Naive thymus-derived CD4-positive, alpha-beta T cell (primary cell): ENCODE results near the gene MRPS18A. TPM values are rescaled to one million over a fixed set of nuclear protein-coding genes. Genes with fewer than 3 reads are reported as not detected.
A peak's percentile ranks its signal among the peaks of the same experiment; 100 is the strongest.

Experiments used
- ATAC-seq: fragments of 150-1000 bp; cut with Tn5 transposase; 2 replicates; pipeline ENCODE4 v1.10.0; 2021; ENCODE audit warnings: mild to moderate bottlenecking, moderate library complexity
- CTCF ChIA-PET: fragments of 350-600 bp; sonication (Branson Sonifier 250); formaldehyde crosslinking; loops from one replicate; lab custom pipeline; 2021; ENCODE audit warnings: antibody characterized with exemption; lab: Charles Lee
- POLR2A ChIA-PET: fragments of 350-600 bp; sonication (Branson Sonifier 250); formaldehyde crosslinking; loops from one replicate; lab custom pipeline; 2021; ENCODE audit warnings: antibody characterized with exemption, inconsistent platforms; lab: Charles Lee
- DNase-seq, 9 donors: peaks; one replicate each; pipeline versions ENCODE4 v3.0.0 to v3.0.0-alpha.2; 2020 to 2022; ENCODE audit warnings: mixed read lengths in 1 of 9
- H3K27ac ChIP-seq: one replicate; pipeline ENCODE4 v1.7.0; 2013; ENCODE audit warnings: mild to moderate bottlenecking, low read depth, low read length, moderate library complexity
- H3K27me3 ChIP-seq, 2 donors: one replicate each; pipeline ENCODE4 v1.7.0; 2013; ENCODE audit warnings: low read length in 2 of 2, mild to moderate bottlenecking in 2 of 2, moderate library complexity in 2 of 2; ENCODE audit not compliant: control insufficient read depth in 2 of 2, insufficient read depth in 2 of 2
- H3K36me3 ChIP-seq, 3 experiments: 1 replicate in 2 of 3; 2 replicates in 1 of 3; pipeline ENCODE4 v1.7.0; 2013; ENCODE audit warnings: low read length in 3 of 3, mild to moderate bottlenecking in 3 of 3, moderate library complexity in 1 of 3; ENCODE audit not compliant: insufficient read depth in 3 of 3, control insufficient read depth in 2 of 3
- H3K4me1 ChIP-seq, 2 donors: one replicate each; pipeline ENCODE4 v1.7.0; 2013; ENCODE audit warnings: low read length in 2 of 2, mild to moderate bottlenecking in 2 of 2, moderate library complexity in 1 of 2; ENCODE audit not compliant: control insufficient read depth in 2 of 2, insufficient read depth in 2 of 2
- H3K4me3 ChIP-seq: 2 replicates; pipeline ENCODE4 v1.7.0; 2013; ENCODE audit warnings: mild to moderate bottlenecking, low read length
- H3K9me3 ChIP-seq, 3 experiments: 1 replicate in 2 of 3; 2 replicates in 1 of 3; pipeline ENCODE4 v1.7.0; 2013; ENCODE audit warnings: low read length in 3 of 3; ENCODE audit not compliant: control insufficient read depth in 2 of 3
- H3K27ac Mint-ChIP-seq, 9 donors: one replicate each; pipeline ENCODE4 v1.8.0; 2020 to 2022; ENCODE audit warnings: mixed read lengths in 9 of 9, mild to moderate bottlenecking in 8 of 9, moderate library complexity in 5 of 9, inconsistent platforms in 2 of 9
- H3K27me3 Mint-ChIP-seq, 5 donors: one replicate each; pipeline ENCODE4 v1.8.0; 2021 to 2022; ENCODE audit warnings: mixed read lengths in 5 of 5, mild to moderate bottlenecking in 1 of 5
- H3K36me3 Mint-ChIP-seq, 5 donors: one replicate each; pipeline ENCODE4 v1.8.0; 2020 to 2022; ENCODE audit warnings: mixed read lengths in 5 of 5, mild to moderate bottlenecking in 3 of 5, inconsistent platforms in 1 of 5
- H3K4me1 Mint-ChIP-seq, 7 donors: one replicate each; pipeline ENCODE4 v1.8.0; 2020 to 2022; ENCODE audit warnings: mixed read lengths in 7 of 7, mild to moderate bottlenecking in 3 of 7, inconsistent platforms in 1 of 7
- H3K4me3 Mint-ChIP-seq, 10 donors: one replicate each; pipeline ENCODE4 v1.8.0; 2020 to 2022; ENCODE audit warnings: mild to moderate bottlenecking in 10 of 10, mixed read lengths in 10 of 10, moderate library complexity in 6 of 10, inconsistent platforms in 2 of 10
- H3K9me3 Mint-ChIP-seq, 11 donors: one replicate each; pipeline ENCODE4 v1.8.0; 2020 to 2022; ENCODE audit warnings: mixed read lengths in 11 of 11, mild to moderate bottlenecking in 4 of 11, inconsistent platforms in 1 of 11, moderate library complexity in 1 of 11
- intact Hi-C, 2 donors: fragments of 100-400 bp; cut with micrococcal nuclease; formaldehyde crosslinking; loops; one replicate each; pipeline ENCODE4 v1.15.1; 2023
- polyA plus RNA-seq, 2 donors: library from polyadenylated mRNA; unstranded; fragments of 300-500 nt; fragmentation: Illumina TruSeq; gene quantifications; one replicate each; pipeline ENCODE4 v1.2.3, GENCODE V29; 2021
- total RNA-seq, 6 experiments: library from RNA in 5 of 6; stranded (reverse) in 5 of 6; gene quantifications; 1 replicate in 5 of 6; 2 replicates in 1 of 6; pipeline ENCODE4 v1.2.3 and lab custom pipeline; 2021 to 2026

Gene MRPS18A
- total and polyA plus RNA-seq, 7 experiments from 2014 or later, result 20.9 to 68.4 (median 33.6) TPM

GRCh38 chr6:43725643-43726580 is 38.3 kb upstream of the MRPS18A start:
- Histone ChIP-seq H3K27ac (no peak overlapping the region), H3K9me3 (peaks cover 0 to 4% (median 0%) of the 10 kb centered on the region in 3 experiments), H3K4me3 (peak overlapping the region; percentile 0), H3K4me1 (peaks cover 19 to 23% of the 10 kb centered on the region in 2 donors), H3K36me3 (no peaks in the 10 kb centered on the region), H3K27me3 (no peaks in the 10 kb centered on the region)
- ChIA-PET CTCF (interaction anchor here (1.0 to 2.6 kb wide), 5 partner anchors 19 to 353 kb away, joined by 3 to 30 read pairs (median 19); partner anchors contain the start of gene VEGFA), POLR2A (no interaction called here)
- intact Hi-C loops, result loop anchor here (2.0 to 10.0 kb wide), 3 partner anchors 59 to 276 kb away; no protein-coding TSS in a partner anchor
- peak overlapping the region in 8 of 9 donors; percentile 39 to 97 (median 81) for H3K27ac Mint-ChIP-seq
- DNase-seq (no peak), ATAC-seq (no peak)
- peaks cover 0 to 14% (median 4%) of the 10 kb centered on the region in 11 donors for H3K9me3 Mint-ChIP-seq
- H3K4me1 Mint-ChIP-seq, result peaks cover 20 to 38% (median 29%) of the 10 kb centered on the region in 7 donors
- H3K36me3 Mint-ChIP-seq, result peaks cover 0 to 6% (median under 1%) of the 10 kb centered on the region in 5 donors
- no peaks in the 10 kb centered on the region for H3K27me3 Mint-ChIP-seq
- H3K4me3 Mint-ChIP-seq, result peak overlapping the region in 9 of 10 donors; percentile 21 to 69 (median 57)

GRCh38 chr6:43724914-43725642 is 37.5 kb upstream of the MRPS18A start:
- Histone ChIP-seq H3K9me3 (no peaks in the 10 kb centered on the region), H3K36me3 (no peaks in the 10 kb centered on the region), H3K27me3 (no peaks in the 10 kb centered on the region), H3K4me1 (peaks cover 19 to 23% of the 10 kb centered on the region in 2 donors), H3K27ac (peak overlapping the region; percentile 22), H3K4me3 (peak overlapping the region; percentile 0)
- Mint-ChIP-seq H3K27ac (peak overlapping the region in 8 of 9 donors; percentile 39 to 97 (median 81)), H3K4me3 (peak overlapping the region; percentile 21 to 69 (median 58)), H3K27me3 (peaks cover 0 to 3% (median 0%) of the 10 kb centered on the region in 5 donors), H3K36me3 (no peaks in the 10 kb centered on the region), H3K9me3 (peaks cover 0 to 7% (median 0%) of the 10 kb centered on the region in 11 donors), H3K4me1 (peaks cover 20 to 38% (median 29%) of the 10 kb centered on the region in 7 donors)
- CTCF ChIA-PET, result interaction anchor here (0.7 to 2.6 kb wide), 9 partner anchors 15 to 354 kb away, joined by 3 to 30 read pairs (median 3); partner anchors contain the start of gene VEGFA
- POLR2A ChIA-PET, result interaction anchor here (0.7 to 1.3 kb wide), 2 partner anchors 349 to 354 kb away, joined by 3 read pairs; no protein-coding TSS in a partner anchor
- intact Hi-C loops, result loop anchor here (1.0 to 10.0 kb wide), 9 partner anchors 44 to 613 kb away; no protein-coding TSS in a partner anchor
- DNase-seq (peak; percentile 59 to 80 (median 69)), ATAC-seq (peak; percentile 86)

GRCh38 chr6:43724354-43724753 is 36.8 kb upstream of the MRPS18A start:
- Mint-ChIP-seq H3K4me1 (peaks cover 20 to 38% (median 29%) of the 10 kb centered on the region in 7 donors), H3K36me3 (no peaks in the 10 kb centered on the region), H3K4me3 (peak overlapping the region in 6 of 10 donors; percentile 1 to 67 (median 56)), H3K9me3 (peaks cover 0 to 1% (median 0%) of the 10 kb centered on the region in 11 donors), H3K27ac (peak overlapping the region in 6 of 9 donors; percentile 39 to 97 (median 81)), H3K27me3 (peaks cover 0 to 7% (median 0%) of the 10 kb centered on the region in 5 donors)
- Histone ChIP-seq H3K4me3 (no peak overlapping the region), H3K4me1 (peaks cover 19 to 23% of the 10 kb centered on the region in 2 donors), H3K36me3 (no peaks in the 10 kb centered on the region), H3K9me3 (no peaks in the 10 kb centered on the region), H3K27me3 (no peaks in the 10 kb centered on the region), H3K27ac (no peak overlapping the region)
- peak in 1 of 9 donors; percentile 18 for DNase-seq
- no peak for ATAC-seq
- intact Hi-C loops, result loop anchor here (1.0 to 10.0 kb wide), 8 partner anchors 45 to 614 kb away; no protein-coding TSS in a partner anchor
- ChIA-PET POLR2A (interaction anchor here (0.7 to 1.3 kb wide), 2 partner anchors 350 to 354 kb away, joined by 3 read pairs; no protein-coding TSS in a partner anchor), CTCF (interaction anchor here (0.6 to 2.6 kb wide), 8 partner anchors 16 to 362 kb away, joined by 3 to 30 read pairs (median 3); partner anchors contain the start of gene VEGFA)

GRCh38 chr6:43723737-43724295 is 36.2 kb upstream of the MRPS18A start:
- Histone ChIP-seq H3K27ac (no peak overlapping the region), H3K9me3 (no peaks in the 10 kb centered on the region), H3K27me3 (no peaks in the 10 kb centered on the region), H3K4me1 (peaks cover 19 to 23% of the 10 kb centered on the region in 2 donors), H3K36me3 (no peaks in the 10 kb centered on the region), H3K4me3 (no peak overlapping the region)
- peak overlapping the region in 3 of 9 donors; percentile 3 to 97 (median 67) for H3K27ac Mint-ChIP-seq
- H3K4me3 Mint-ChIP-seq, result peak overlapping the region in 3 of 10 donors; percentile 55 to 67 (median 66)
- H3K27me3 Mint-ChIP-seq, result peaks cover 0 to 7% (median 0%) of the 10 kb centered on the region in 5 donors
- H3K36me3 Mint-ChIP-seq, result no peaks in the 10 kb centered on the region
- DNase-seq, result peak; percentile 42 to 68 (median 60)
- ATAC-seq, result peak; percentile 77
- no peaks in the 10 kb centered on the region for H3K9me3 Mint-ChIP-seq
- POLR2A ChIA-PET, result interaction anchor here (1.3 kb wide), 1 partner anchor 351 kb away, joined by 3 read pairs; no protein-coding TSS in a partner anchor
- CTCF ChIA-PET, result interaction anchor here (0.6 to 2.6 kb wide), 9 partner anchors 16 to 385 kb away, joined by 3 to 30 read pairs (median 3); partner anchors contain the start of gene VEGFA
- intact Hi-C loops, result loop anchor here (1.0 to 10.0 kb wide), 8 partner anchors 45 to 614 kb away; no protein-coding TSS in a partner anchor
- peaks cover 20 to 38% (median 29%) of the 10 kb centered on the region in 7 donors for H3K4me1 Mint-ChIP-seq

GRCh38 chr6:43722920-43723545 is 35.4 kb upstream of the MRPS18A start:
- ChIA-PET POLR2A (no interaction called here), CTCF (interaction anchor here (0.8 to 2.6 kb wide), 5 partner anchors 85 to 386 kb away, joined by 3 to 30 read pairs (median 3); no protein-coding TSS in a partner anchor)
- intact Hi-C loops, result loop anchor here (5.0 to 10.0 kb wide), 3 partner anchors 94 to 429 kb away; no protein-coding TSS in a partner anchor
- H3K4me1 ChIP-seq, result peaks cover 19 to 23% of the 10 kb centered on the region in 2 donors
- H3K27ac ChIP-seq, result no peak overlapping the region
- no peak overlapping the region for H3K4me3 ChIP-seq
- Mint-ChIP-seq H3K27me3 (peaks cover 0 to 7% (median 0%) of the 10 kb centered on the region in 5 donors), H3K9me3 (no peaks in the 10 kb centered on the region), H3K27ac (peak overlapping the region in 1 of 9 donors; percentile 61), H3K36me3 (no peaks in the 10 kb centered on the region), H3K4me3 (peak overlapping the region in 1 of 10 donors; percentile 18), H3K4me1 (peaks cover 20 to 38% (median 29%) of the 10 kb centered on the region in 7 donors)
- no peak for ATAC-seq
- no peak for DNase-seq
- H3K36me3 ChIP-seq, result no peaks in the 10 kb centered on the region
- H3K9me3 ChIP-seq, result no peaks in the 10 kb centered on the region
- no peaks in the 10 kb centered on the region for H3K27me3 ChIP-seq
